HAP-1 (cell line): ENCODE data around the gene GAB3.
"Not testable (repeated sequence)": the region's sequence is repeated elsewhere in the genome, so short reads cannot be mapped to it uniquely, and the experiment has no call there.

Source experiments
- DNase-seq, 2 experiments: peaks; one replicate each; pipeline ENCODE4 v3.0.0-alpha.2; 2016 to 2020; ENCODE audit warnings: low spot score in 2 of 2
- H3K27me3 ChIP-seq: fragments of 250-450 bp; sonication (Bioruptor Pico); 2 replicates; pipeline ENCODE4 v1.5.1; 2020; ENCODE audit warnings: low read depth, mild to moderate bottlenecking, moderate library complexity
- H3K36me3 ChIP-seq: fragments of 250-450 bp; sonication (Bioruptor Pico); replicated peaks from 2 replicates; pipeline ENCODE4 v1.5.1; 2020; ENCODE audit warnings: mild to moderate bottlenecking
- H3K4me1 ChIP-seq: fragments of 250-450 bp; sonication (Bioruptor Pico); 2 replicates; pipeline ENCODE4 v1.5.1; 2020; ENCODE audit warnings: mild to moderate bottlenecking
- H3K4me3 ChIP-seq: fragments of 250-450 bp; sonication (Bioruptor Pico); 2 replicates; pipeline ENCODE4 v1.5.1; 2020; ENCODE audit warnings: mild to moderate bottlenecking, moderate library complexity
- H3K9me3 ChIP-seq: fragments of 250-450 bp; sonication (Bioruptor Pico); 2 replicates; pipeline ENCODE4 v1.5.1; 2020; ENCODE audit warnings: mild to moderate bottlenecking, moderate library complexity
- in situ Hi-C: fragments of 300-500 bp; cut with MboI; formaldehyde crosslinking; loops from 3 replicates; pipeline ENCODE4 v1.14.3; 2020; ENCODE audit warnings: low sequenced_read_pairs, inconsistent platforms, mixed read lengths

Gene GAB3

DNA sequence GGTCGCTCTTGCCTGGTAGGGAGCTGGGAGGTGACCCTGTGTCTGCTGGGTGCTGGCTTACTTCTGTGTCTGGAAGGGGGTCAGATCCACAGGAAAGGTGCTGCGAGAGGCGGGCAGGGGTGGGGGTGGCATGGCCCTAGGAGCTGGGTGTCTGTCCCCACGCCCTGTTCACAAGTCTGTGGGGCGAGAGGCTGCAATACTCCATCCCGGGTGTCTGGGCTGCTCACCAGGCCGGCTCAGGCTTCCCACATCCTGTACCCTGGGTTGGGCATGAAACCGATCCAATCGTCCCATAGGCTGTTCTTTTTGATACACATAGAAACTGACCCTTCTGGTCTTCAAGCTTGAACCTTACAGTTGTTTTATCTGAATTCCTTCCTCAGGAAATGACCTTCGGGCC is 96.5 kb downstream of the GAB3 start:
- no peak overlapping the region for H3K4me3 ChIP-seq
- no peaks in the 10 kb centered on the region for H3K4me1 ChIP-seq
- no peak for DNase-seq
- H3K9me3 ChIP-seq: no peaks in the 10 kb centered on the region
- H3K27me3 ChIP-seq: no peaks in the 10 kb centered on the region
- in situ Hi-C loops: no loop called here
- no peaks in the 10 kb centered on the region for H3K36me3 ChIP-seq

DNA sequence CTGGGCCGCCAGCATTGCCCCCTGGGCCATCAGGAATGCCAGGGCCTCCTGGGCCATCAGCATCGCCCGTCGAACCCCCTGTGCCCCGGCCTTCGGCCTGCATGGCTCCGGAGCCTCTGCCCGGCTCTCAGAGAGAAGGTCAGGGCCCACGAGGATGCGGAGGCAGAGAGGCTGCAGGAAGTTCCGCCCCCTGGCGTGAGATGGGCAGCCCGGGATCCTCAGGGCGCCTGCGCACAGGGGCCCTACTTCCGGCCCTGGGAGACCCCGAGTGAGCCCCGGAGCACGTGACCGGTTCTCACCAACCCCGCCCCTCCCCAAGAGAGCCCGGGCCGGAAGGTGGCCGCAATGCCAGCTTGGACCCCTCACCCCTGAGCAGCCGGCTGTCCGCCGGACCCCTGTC is 97.5 kb downstream of the GAB3 start, which contains the start of gene CTAG2:
CTAG2 (minus strand) TSS at position 167 of the 400 bp plus-strand sequence; CDS start at position 103, 64 bp downstream.
- in situ Hi-C loops, H3K9me3 ChIP-seq: not testable (repeated sequence)

DNA sequence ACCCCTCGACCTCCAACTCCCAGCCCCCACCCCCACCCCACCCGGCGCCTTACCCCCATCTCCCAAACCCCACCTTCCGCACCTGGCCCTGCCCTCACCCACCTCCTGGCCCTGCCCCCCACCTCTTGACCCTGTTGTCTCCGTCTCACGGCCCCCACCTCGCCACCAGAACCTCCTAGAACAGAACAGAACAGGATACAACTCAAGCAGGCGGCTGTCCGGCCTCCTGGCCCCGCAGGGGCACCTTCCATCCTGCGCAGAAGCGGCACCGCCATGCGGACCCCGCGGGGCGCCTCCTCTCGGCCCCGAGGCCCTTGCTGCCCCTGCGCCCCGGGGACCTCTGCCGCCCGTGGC is 97.9 kb downstream of the GAB3 start:
- DNase-seq: no peak
- Histone ChIP-seq H3K4me1 (no peaks in the 10 kb centered on the region), H3K27me3 (no peaks in the 10 kb centered on the region), H3K4me3 (no peak overlapping the region), H3K9me3 (no peaks in the 10 kb centered on the region), H3K36me3 (no peaks in the 10 kb centered on the region)
- in situ Hi-C loops: no loop called here

More for the DNA sequence above, 97.5 kb downstream of the GAB3 start, which contains the start of gene CTAG2:
- not testable (repeated sequence) for H3K4me1 ChIP-seq, H3K27me3 ChIP-seq, H3K4me3 ChIP-seq, H3K36me3 ChIP-seq, DNase-seq

DNA sequence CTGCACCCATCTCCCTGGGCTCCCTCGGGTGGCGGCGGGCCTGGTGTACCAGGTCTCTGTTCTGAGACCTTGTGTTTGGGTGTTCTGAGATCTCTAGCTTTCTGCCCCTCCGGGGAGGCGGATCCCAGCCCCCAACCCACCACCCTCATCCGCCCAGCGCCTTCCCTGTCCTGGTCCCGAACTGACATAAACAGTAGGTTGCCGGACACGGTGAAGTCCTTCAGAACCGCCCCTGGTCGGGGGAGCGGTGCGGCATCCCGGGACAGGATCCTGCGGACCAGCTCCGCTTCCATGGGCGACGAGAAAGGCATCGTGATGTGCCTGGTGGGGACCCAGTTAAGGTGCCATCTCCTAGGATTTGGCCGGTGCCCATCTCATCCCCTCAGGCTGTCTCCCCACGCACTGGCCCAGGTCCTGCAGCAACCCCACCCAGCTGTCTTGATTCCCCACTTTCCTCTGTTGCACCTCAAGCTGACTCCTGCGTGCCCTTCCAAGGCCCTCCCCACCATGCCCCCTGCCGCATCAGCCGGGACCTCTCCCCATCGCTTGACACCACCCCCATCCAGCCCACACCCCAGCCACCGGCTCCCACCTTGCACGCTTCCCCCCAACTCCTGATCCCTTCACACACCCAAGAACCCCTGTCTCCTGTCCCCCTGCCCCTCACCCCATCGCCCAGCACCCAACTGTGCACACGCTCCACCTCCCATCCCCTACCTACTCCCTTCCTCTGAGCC is 98.4 kb downstream of the GAB3 start:
- Histone ChIP-seq H3K4me1 (no peaks in the 10 kb centered on the region), H3K4me3 (no peak overlapping the region), H3K27me3 (no peaks in the 10 kb centered on the region), H3K9me3 (no peaks in the 10 kb centered on the region), H3K36me3 (no peaks in the 10 kb centered on the region)
- in situ Hi-C loops: no loop called here
- no peak for DNase-seq

DNA sequence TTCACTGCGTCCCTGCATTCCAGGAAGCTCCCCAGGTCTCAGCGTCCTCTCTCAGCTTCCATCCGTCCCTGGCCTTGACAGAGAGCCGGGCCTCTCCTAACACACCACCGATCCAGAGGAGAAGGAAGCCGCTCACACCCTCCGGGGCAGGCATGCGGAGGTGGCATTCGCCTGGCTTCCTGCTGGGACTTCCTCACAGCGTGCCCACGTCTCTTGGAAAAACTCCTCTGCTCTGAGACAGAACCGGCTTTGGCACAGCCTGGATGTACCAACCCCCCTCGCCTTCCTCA is 100.7 kb downstream of the GAB3 start:
- Histone ChIP-seq H3K36me3 (no peaks in the 10 kb centered on the region), H3K4me1 (no peaks in the 10 kb centered on the region), H3K4me3 (no peak overlapping the region), H3K27me3 (no peaks in the 10 kb centered on the region), H3K9me3 (no peaks in the 10 kb centered on the region)
- no peak for DNase-seq
- in situ Hi-C loops: no loop called here

DNA sequence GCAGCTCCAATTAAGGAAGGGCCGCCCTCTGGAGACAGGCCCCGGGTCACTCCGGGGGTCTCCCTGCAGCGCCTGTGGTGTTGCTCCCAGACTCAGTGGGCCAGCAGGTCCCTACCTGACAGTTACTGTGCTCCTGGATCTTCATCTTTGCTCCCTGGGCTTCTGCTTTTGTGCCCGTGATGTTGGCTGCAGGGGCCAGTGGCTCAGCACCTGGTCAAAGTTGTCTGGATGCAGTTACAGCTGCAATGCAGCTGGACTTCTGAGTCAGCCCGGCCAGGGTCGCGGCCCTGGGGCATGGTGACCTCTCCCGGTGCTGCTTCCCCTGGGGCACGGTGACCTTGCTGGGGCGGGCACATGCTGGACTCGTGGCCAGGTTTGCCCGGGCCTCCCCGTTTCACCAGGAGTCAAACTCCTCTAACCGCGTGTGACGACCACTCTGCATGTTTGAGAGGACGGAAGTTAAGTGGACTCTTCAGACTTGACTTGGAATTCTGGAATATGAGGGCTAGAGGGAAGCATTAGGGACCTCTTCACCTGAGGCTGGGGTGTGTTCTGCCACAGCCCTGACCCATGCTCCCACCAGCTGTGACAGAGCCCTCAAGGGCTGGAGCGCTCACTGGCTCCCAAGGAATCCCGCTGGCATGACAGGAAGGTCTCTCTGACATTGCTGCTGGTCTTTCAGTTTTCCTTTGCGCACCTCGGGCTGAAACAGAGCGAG is 101.2 kb downstream of the GAB3 start:
- DNase-seq: no peak
- Histone ChIP-seq H3K4me3 (no peak overlapping the region), H3K9me3 (no peaks in the 10 kb centered on the region), H3K4me1 (no peaks in the 10 kb centered on the region), H3K27me3 (no peaks in the 10 kb centered on the region), H3K36me3 (no peaks in the 10 kb centered on the region)
- in situ Hi-C loops: no loop called here

DNA sequence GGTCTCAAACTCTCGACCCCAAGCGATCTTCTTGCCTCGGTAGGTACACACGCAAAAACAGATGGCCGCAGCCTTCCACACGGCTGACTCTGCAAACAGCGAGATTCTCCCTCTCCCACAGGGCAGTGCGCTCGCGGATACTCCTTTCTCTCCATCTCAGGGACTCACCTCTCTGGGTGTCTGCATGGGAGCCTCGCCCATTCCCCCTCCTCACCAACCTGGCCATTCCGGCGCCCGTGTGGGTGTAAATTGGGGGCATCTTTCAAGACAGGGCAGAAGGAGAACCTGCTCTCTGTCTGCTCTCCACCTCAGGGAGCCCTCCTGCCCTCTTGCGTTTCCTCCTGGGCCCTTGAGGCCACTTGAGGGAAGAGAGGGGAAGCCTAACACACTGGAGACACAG is 101.9 kb downstream of the GAB3 start:
- in situ Hi-C loops: no loop called here
- Histone ChIP-seq H3K27me3 (no peaks in the 10 kb centered on the region), H3K4me3 (no peak overlapping the region), H3K4me1 (no peaks in the 10 kb centered on the region), H3K9me3 (no peaks in the 10 kb centered on the region), H3K36me3 (no peaks in the 10 kb centered on the region)
- DNase-seq: no peak

DNA sequence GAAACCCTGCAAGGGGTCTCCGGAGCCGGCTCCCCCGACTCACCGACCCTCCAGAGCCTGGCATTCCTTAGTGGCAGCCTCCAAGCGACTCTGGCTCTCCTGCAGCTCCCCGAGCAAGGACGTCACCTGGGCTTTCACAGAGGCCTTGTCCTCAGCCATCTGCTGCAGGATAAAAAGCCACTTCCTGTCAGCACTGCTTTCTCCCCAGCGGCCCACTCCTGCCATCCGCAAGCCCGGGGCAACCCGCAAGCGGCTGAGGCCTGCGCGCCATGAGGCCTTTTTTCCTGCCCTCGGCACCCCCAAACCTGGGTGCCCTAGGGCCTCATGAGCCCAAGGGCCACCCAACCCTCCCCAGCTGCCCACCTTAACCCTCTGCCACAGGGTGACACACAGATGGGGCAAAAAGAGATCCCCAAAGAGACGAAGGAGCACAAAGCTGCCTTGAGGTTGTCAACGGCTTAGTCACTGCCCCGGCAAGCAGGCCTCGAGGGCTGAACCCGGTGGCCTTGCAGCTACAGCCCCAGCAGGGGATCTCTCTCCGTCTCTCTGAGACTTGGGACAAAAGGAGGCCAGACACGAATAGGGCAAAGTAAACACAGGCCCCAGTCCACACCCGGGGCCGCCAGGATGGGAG is 105.0 kb downstream of the GAB3 start:
- H3K9me3 ChIP-seq, DNase-seq, H3K4me1 ChIP-seq, H3K27me3 ChIP-seq, in situ Hi-C loops, H3K36me3 ChIP-seq, H3K4me3 ChIP-seq: not testable (repeated sequence)

DNA sequence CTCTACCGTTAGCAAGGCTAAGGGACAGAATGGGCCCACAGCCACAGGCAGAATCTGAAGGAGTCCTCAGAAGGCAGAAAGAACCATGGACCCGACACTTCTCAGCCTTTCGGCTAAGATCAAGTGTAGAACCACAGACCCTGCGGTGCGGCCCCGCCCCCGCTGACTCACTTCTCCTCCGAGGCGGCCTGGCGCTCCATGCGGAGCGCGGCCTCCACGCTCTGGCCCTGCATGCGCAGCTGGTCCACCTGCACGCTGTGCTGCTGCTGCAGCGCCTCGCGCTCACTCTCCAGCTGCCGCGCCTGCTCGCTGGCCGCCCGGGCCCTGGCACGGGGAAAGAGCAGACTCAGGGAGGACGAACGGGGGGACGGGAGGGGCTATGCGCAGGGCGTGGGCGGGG is 107.2 kb downstream of the GAB3 start:
- H3K4me1 ChIP-seq, H3K4me3 ChIP-seq, DNase-seq, H3K9me3 ChIP-seq, H3K27me3 ChIP-seq, H3K36me3 ChIP-seq, in situ Hi-C loops: not testable (repeated sequence)

DNA sequence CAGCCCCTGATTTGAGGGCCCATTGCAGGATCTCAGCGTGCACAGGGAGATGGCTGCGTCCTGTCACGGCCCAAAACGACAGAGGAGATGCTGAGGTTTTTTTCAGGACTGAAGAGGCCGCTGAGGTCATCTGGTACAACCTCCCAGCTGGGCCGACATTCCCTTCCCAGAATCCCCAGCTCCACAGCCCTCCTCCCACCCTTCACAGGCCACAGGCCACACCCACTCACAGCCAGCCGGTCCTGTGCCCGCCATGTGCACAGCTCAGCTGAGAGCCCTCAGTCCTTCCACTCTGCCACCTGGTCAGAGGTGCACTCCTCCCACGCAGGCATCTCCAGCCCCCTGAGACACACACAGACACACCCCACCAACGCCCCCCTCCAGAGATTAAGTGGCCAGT is 109.1 kb downstream of the GAB3 start:
- H3K4me1 ChIP-seq, H3K36me3 ChIP-seq, in situ Hi-C loops, H3K27me3 ChIP-seq, H3K9me3 ChIP-seq, DNase-seq, H3K4me3 ChIP-seq: not testable (repeated sequence)

DNA sequence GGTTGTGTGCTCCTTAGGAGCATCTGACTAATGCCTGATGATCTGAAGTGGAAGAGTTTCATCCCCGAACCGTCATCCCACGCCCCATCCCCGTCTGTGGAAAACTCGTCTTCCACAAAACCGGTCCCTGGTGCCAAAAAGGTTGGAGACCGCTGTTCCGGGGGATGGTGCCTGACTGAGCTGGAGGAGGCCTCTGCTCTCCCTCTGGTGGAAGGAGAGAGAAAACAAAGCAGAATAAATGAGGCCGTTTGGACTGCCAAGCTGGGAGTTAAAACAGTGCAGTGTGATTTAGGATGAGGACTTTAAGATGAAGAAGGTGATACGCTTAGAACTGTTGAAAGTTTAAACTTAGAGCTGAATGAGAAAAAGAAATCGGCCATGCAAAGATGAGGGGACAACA is 117.2 kb downstream of the GAB3 start:
- H3K36me3 ChIP-seq, H3K27me3 ChIP-seq, H3K9me3 ChIP-seq, H3K4me1 ChIP-seq, in situ Hi-C loops, H3K4me3 ChIP-seq, DNase-seq: not testable (repeated sequence)

DNA sequence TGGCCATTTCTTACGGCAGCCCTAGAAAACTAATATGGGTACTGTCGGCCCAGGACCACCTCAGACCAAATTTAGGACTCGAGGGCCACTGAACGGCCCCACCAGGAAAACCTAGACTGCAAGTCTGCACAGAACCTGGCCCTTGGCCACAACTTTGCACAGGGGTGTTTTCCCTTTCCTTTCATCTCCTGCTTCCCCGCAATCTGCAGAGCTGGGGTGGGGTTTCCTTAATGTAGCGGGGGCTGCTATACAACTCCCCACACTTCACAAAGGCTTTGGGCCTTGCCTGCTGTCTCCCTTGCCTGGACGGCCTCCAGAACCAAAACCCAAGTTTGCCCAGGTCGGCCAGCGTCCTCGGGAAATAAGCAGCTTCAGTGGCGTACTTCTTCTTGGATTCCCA is 119.9 kb downstream of the GAB3 start:
- in situ Hi-C loops, DNase-seq, H3K36me3 ChIP-seq, H3K4me1 ChIP-seq, H3K4me3 ChIP-seq, H3K9me3 ChIP-seq, H3K27me3 ChIP-seq: not testable (repeated sequence)

DNA sequence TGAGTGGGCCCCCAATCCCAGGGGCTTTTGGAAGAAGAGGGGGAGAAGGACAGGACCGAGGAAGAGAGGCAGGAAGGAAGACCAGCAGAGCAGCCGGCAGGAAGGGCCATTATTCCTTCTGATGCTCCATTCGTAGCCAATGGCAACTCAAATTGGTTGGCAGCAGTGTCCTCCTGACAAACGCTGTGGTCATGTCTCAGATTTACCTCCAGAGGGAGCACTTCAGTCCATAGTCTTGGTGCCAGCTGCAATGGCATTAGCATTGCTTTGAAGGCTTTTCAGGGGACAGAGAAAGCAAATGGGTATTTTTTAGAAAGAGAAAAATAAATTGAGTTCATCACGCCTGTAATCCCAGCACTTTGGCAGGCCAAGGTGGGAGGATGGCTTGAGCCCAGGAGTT is 121.9 kb downstream of the GAB3 start:
- H3K4me1 ChIP-seq, H3K27me3 ChIP-seq, in situ Hi-C loops, H3K9me3 ChIP-seq, DNase-seq, H3K4me3 ChIP-seq, H3K36me3 ChIP-seq: not testable (repeated sequence)
